Activated B cell treated with CpG ODN at 0.5 μM for 24 hours (primary cell): Measurements from ENCODE around the gene RAB20. TPM values are rescaled to one million over a fixed set of nuclear protein-coding genes. Genes with fewer than 3 reads are reported as not detected.

ENCODE experiments used
- ATAC-seq: fragments of 200-7000 bp; cut with Tn5 transposase; one replicate; pipeline ENCODE4 v1.10.0; 2021; ENCODE audit warnings: low read depth, mild to moderate bottlenecking, moderate library complexity
- CTCF ChIA-PET: fragments of 350-600 bp; sonication (Branson Sonifier 250); formaldehyde crosslinking; loops from one replicate; lab custom pipeline; 2021; ENCODE audit warnings: antibody characterized with exemption; lab: Charles Lee
- POLR2A ChIA-PET: fragments of 350-600 bp; sonication (Branson Sonifier 250); formaldehyde crosslinking; loops from one replicate; lab custom pipeline; 2021; ENCODE audit warnings: antibody characterized with exemption; lab: Charles Lee
- DNase-seq: peaks from one replicate; pipeline ENCODE4 v3.0.0; 2022
- H3K27ac Mint-ChIP-seq: one replicate; pipeline ENCODE4 v1.8.0; 2020; ENCODE audit warnings: mixed read lengths
- H3K27me3 Mint-ChIP-seq: one replicate; pipeline ENCODE4 v1.8.0; 2021; ENCODE audit warnings: mixed read lengths
- H3K36me3 Mint-ChIP-seq: one replicate; pipeline ENCODE4 v1.8.0; 2021; ENCODE audit warnings: low read depth, mixed read lengths
- H3K4me1 Mint-ChIP-seq: one replicate; pipeline ENCODE4 v1.8.0; 2021; ENCODE audit warnings: mixed read lengths
- H3K4me3 Mint-ChIP-seq: one replicate; pipeline ENCODE4 v1.8.0; 2020; ENCODE audit warnings: mild to moderate bottlenecking, mixed read lengths
- H3K9me3 Mint-ChIP-seq: one replicate; pipeline ENCODE4 v1.8.0; 2020; ENCODE audit warnings: mixed read lengths
- intact Hi-C: fragments of 100-400 bp; cut with micrococcal nuclease; formaldehyde crosslinking; loops from one replicate; pipeline ENCODE4 v1.15.1; 2024
- total RNA-seq: library from RNA; stranded (reverse); gene quantifications from 2 replicates; pipeline ENCODE4 v1.2.3, GENCODE V29; 2022
- TF ChIP-seq, protein P1 (sequence below): fragments of 200-600 bp; IDR thresholded peaks from one replicate; pipeline ENCODE4 v1.8.0; 2022; ENCODE audit warnings: antibody characterized with exemption, mild to moderate bottlenecking

The RAB20 gene
- total RNA-seq, 1 donor from 2014 or later, result 3.1 TPM

DNA sequence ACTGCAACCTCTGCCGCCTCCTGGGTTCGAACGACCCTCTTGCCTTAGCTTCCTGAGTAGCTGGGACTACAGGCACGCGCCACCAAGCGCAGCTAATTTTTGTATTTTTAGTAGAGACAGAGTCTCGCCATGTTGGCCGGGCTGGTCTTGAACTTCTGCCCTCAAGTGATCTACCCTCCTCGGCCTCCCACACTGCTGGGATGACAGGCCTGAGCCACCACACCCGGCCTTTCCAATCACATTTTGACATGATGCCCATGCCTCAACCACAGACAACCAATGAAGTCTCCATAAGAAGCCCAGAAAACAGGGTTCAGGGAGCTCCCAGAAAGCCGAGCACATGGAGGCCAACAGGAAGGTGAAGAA, 11.7 kb downstream of the RAB20 start:
- CTCF ChIA-PET, result no interaction called here
- H3K4me1 Mint-ChIP-seq, result no peaks in the 10 kb centered on the region
- no peaks in the 10 kb centered on the region for H3K36me3 Mint-ChIP-seq
- no peaks in the 10 kb centered on the region for H3K9me3 Mint-ChIP-seq
- DNase-seq (no peak), ATAC-seq (no peak)
- H3K4me3 Mint-ChIP-seq, result no peak overlapping the region
- POLR2A ChIA-PET, result no interaction called here
- TF ChIP-seq, protein P1, sequence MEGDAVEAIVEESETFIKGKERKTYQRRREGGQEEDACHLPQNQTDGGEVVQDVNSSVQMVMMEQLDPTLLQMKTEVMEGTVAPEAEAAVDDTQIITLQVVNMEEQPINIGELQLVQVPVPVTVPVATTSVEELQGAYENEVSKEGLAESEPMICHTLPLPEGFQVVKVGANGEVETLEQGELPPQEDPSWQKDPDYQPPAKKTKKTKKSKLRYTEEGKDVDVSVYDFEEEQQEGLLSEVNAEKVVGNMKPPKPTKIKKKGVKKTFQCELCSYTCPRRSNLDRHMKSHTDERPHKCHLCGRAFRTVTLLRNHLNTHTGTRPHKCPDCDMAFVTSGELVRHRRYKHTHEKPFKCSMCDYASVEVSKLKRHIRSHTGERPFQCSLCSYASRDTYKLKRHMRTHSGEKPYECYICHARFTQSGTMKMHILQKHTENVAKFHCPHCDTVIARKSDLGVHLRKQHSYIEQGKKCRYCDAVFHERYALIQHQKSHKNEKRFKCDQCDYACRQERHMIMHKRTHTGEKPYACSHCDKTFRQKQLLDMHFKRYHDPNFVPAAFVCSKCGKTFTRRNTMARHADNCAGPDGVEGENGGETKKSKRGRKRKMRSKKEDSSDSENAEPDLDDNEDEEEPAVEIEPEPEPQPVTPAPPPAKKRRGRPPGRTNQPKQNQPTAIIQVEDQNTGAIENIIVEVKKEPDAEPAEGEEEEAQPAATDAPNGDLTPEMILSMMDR, result no peak
- intact Hi-C loops, result no loop called here
- H3K27ac Mint-ChIP-seq, result no peak overlapping the region
- H3K27me3 Mint-ChIP-seq, result no peaks in the 10 kb centered on the region

DNA sequence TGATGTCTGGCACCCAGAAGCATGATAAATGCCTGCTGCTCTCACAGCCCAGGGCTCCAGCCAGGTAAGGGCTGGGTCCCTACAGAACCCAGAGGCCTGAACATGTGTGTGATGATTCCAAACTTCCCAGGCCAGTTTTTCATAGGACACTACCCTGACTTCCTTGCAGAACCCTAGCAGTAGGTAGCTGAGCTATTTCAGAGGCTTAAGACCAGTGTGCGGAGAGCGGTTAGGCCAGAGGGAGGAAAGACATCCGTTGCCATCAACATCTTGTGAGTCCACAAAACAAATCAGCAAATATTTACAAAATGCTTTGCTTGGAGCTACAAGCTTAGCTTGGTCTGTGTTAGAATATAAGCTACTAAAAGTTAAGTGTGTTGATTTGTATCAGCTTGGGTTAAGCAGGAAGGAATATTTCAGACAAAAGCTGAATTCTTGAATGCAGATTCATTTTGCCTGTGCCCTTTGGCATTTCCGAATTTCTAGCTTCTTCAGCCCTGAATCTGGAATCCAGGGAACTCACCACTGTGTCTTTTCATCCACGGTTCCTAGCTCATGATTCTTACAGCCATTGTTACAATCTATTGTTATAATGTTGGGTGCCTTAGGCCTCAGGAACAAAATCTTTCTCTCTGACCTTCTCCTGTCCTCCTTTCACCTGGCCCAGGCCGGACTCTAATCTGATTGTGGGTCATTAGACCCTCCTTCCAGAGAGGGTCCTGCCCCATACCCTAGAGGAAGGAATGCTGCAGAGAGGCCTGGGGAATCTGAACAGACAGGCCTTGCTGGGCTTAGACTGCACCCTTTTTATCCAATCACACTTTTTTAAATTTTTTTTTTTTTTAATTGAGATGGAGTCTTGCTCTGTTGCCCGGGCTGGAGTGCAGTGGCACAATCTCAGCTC, 12.4 kb downstream of the RAB20 start:
- POLR2A ChIA-PET, result no interaction called here
- no peak overlapping the region for H3K27ac Mint-ChIP-seq
- no peaks in the 10 kb centered on the region for H3K9me3 Mint-ChIP-seq
- ATAC-seq (no peak), DNase-seq (no peak)
- CTCF ChIA-PET, result no interaction called here
- H3K36me3 Mint-ChIP-seq, result no peaks in the 10 kb centered on the region
- no peaks in the 10 kb centered on the region for H3K27me3 Mint-ChIP-seq
- intact Hi-C loops, result no loop called here
- H3K4me1 Mint-ChIP-seq, result no peaks in the 10 kb centered on the region
- no peak overlapping the region for H3K4me3 Mint-ChIP-seq
- TF ChIP-seq, protein P1, result no peak

DNA sequence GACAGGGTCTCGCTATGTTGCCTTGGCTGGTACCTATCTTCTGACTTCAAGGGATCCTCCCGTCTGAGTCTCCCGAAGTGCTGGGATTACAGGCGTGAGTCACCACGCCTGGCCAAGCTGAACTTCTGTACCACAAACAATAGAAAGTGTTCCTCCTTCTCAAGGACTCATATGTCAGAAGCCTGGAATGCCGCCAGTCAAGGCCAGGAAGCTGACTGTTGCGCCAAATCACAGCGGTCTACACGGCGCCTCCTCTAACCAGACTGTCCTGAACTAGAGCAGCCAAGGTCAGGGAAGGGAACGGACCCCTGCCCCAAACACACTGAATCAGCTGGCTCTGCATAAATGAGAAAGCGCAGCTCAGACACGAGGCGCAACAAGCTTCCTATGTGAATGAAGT, 14.6 kb downstream of the RAB20 start:
- TF ChIP-seq, protein P1, result no peak
- no peak overlapping the region for H3K27ac Mint-ChIP-seq
- DNase-seq (no peak), ATAC-seq (no peak)
- H3K4me3 Mint-ChIP-seq, result no peak overlapping the region
- CTCF ChIA-PET, result no interaction called here
- intact Hi-C loops, result no loop called here
- no peaks in the 10 kb centered on the region for H3K36me3 Mint-ChIP-seq
- H3K27me3 Mint-ChIP-seq, result no peaks in the 10 kb centered on the region
- peaks cover 2% of the 10 kb centered on the region for H3K4me1 Mint-ChIP-seq
- POLR2A ChIA-PET, result no interaction called here
- H3K9me3 Mint-ChIP-seq, result no peaks in the 10 kb centered on the region

DNA sequence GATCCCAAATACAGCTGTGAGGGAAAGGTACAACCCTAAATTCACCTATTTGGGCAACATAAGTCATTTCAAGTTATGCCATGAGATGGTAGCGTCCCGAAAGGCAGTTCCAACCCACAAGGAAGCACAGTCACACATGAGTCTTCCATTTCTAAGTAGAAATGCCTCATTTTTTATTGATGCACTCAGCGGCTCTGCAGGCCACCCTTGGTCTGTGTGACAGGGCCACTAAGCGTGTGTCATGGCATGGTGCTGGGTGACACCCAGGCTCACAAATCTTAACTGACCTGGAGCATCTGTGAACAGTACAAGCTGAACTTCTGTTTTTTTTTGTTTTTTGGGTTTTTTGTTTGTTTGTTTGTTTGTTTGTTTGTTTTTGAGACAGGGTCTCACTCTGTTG, 15.1 kb downstream of the RAB20 start:
- Mint-ChIP-seq H3K4me1 (peaks cover 2% of the 10 kb centered on the region), H3K36me3 (no peaks in the 10 kb centered on the region), H3K27ac (no peak overlapping the region), H3K27me3 (no peaks in the 10 kb centered on the region), H3K9me3 (no peaks in the 10 kb centered on the region), H3K4me3 (no peak overlapping the region)
- ChIA-PET CTCF (no interaction called here), POLR2A (no interaction called here)
- ATAC-seq (no peak), DNase-seq (no peak)
- TF ChIP-seq, protein P1, result no peak
- intact Hi-C loops, result no loop called here

DNA sequence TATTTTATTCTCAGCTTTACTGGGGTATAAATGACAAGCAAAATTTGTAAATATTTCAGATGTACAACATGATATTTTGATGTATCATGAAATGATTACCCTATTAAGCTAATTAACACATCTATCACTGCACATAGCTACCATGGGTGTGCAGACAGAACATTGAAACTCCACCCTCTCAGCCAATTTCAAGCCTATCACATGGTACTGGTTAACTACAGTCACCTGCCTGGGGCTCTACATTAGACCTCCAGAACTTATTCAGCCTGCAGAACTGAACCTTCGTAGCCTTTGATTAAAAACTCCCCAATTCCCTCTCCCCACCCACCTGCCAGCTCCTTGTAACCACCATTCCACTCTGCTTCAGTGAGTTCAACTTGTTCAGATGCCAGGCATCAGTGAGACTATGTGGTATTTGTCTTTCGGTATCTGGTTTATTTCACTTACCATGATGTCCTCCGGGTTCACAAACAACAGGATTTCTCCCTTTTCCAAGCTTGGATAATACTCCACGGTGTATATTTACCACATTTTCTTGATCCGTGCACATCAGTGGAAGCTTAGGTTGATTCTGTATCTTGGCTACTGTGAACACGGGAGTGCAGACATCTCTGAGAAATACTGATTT, 19.2 kb downstream of the RAB20 start:
- H3K9me3 Mint-ChIP-seq, result no peaks in the 10 kb centered on the region
- CTCF ChIA-PET, result no interaction called here
- peaks cover 18% of the 10 kb centered on the region for H3K4me1 Mint-ChIP-seq
- POLR2A ChIA-PET, result no interaction called here
- no peak for DNase-seq
- intact Hi-C loops, result no loop called here
- no peak for ATAC-seq
- TF ChIP-seq, protein P1, result no peak
- no peak overlapping the region for H3K4me3 Mint-ChIP-seq
- no peaks in the 10 kb centered on the region for H3K27me3 Mint-ChIP-seq
- no peak overlapping the region for H3K27ac Mint-ChIP-seq
- no peaks in the 10 kb centered on the region for H3K36me3 Mint-ChIP-seq
